Head of caudate nucleus (tissue), 42 donors: ENCODE results near the gene HYI.
"Not testable (repeated sequence)": the region's sequence is repeated elsewhere in the genome, so short reads cannot be mapped to it uniquely, and the experiment has no call there.

Experiments
- DNase-seq, 42 donors: peaks; one replicate each; pipeline versions ENCODE4 v3.0.0 to v3.0.0-alpha.2; 2020 to 2021; ENCODE audit warnings: mixed read lengths in 7 of 42
- intact Hi-C: fragments of 100-400 bp; cut with DNase I; formaldehyde crosslinking; loops from one replicate; pipeline ENCODE4 v1.15.0; 2022

Gene HYI, protein sequence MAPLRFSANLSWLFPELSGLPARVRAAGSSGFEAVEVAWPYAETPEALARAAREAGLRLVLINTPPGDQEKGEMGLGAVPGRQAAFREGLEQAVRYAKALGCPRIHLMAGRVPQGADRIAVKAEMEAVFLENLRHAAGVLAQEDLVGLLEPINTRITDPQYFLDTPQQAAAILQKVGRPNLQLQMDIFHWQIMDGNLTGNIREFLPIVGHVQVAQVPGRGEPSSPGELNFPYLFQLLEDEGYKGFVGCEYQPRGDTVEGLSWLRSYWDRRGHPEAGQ

DNA sequence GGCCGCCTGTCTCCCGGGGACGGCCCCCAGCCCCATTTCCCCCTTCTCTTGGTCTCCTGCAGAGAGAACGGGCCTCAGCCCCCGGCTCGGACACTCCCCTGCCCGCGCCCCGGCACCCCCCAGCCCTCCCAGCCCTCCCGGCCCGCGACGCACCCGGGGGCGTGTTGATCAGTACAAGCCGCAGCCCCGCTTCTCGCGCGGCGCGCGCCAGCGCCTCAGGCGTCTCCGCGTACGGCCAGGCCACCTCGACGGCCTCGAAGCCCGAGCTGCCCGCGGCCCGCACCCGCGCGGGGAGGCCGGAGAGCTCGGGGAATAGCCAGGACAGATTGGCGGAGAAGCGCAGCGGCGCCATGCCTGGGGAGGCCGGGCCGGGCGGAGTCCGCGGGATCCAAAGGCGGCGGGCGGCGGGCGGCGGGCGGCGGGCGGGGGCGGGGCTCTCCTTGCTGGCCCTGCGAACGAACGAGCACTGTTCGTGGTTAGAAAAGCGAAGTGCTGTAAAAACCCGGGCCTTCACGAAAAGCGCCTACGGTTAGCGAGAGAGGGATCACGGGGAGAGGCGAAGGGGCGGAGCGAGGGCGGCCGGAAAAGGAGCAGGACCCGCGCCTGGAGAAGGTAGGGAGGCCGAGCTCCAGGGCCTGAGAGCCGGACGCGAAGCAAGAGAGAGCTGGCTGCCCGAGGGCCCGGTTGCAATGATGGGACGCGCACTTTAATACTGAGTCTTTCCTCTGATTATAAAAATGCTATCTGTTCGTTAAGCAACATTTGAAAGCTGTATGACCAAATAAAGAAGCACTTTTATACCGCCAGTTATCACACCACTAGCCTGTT is at the start of gene HYI:
HYI (minus strand) TSS at position 490 of the 828 bp plus-strand sequence; CDS start at position 352, 138 bp downstream.
- intact Hi-C loops: loop anchor here (10.0 kb wide), 1 partner anchor 71 kb away; no protein-coding TSS in a partner anchor
- peak; percentile 69 to 93 (median 86) for DNase-seq

DNA sequence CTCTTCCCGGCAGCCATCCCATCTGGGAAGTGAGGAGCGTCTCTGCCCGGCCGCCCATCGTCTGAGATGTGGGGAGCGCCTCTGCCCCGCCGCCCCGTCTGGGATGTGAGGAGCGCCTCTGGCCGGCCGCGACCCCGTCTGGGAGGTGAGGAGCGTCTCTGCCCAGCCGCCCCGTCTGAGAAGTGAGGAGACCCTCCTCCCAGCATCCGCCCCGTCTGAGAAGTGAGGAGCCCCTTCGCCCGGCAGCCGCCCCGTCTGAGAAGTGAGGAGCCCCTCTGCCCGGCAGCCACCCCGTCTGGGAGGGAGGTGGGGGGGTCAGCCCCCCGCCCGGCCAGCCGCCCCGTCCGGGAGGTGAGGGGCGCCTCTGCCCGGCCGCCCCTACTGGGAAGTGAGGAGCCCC is 48.1 kb upstream of the HYI start:
- intact Hi-C loops, DNase-seq: not testable (repeated sequence)

DNA sequence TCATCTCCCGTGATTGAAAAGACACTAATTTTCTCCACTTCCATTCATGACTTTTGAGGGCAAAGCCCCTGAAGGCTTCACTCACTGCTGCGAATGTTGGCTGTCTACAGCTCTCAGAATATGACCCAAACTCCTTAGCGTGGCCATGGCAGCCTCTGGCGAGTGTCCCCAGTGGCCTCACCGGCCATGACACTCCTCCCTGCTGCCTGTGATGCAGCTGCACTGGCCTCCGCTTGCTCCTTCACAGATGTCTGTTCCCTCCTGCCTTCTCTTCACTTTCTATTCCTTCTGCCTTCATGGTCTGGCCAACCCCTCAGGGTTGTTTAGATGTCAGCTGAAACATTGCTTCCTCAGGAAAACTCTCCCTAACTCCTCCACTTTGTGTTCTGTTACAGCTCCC is 46.2 kb upstream of the HYI start:
- DNase-seq: no peak
- intact Hi-C loops: no loop called here

DNA sequence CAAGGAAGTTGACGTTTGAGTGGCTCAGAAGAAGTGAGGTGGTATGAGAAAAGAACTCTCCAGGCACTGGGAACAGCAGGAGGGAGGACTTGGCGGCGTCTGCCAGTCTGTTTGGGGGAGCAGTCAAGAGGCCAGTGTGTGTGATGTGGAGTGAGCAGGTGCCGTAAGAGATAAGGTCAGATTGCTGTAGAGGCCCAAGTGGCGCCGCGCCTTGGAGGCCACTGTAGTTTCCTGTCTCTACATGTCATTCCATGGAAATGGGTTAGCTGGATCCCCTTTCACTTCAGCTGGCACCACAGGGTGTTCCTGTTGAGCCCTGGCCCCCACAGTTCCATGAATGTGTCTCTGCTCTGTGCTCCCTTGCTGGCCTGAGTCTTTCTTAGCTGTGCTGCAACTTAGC is 41.5 kb upstream of the HYI start:
- no peak for DNase-seq
- intact Hi-C loops: no loop called here

DNA sequence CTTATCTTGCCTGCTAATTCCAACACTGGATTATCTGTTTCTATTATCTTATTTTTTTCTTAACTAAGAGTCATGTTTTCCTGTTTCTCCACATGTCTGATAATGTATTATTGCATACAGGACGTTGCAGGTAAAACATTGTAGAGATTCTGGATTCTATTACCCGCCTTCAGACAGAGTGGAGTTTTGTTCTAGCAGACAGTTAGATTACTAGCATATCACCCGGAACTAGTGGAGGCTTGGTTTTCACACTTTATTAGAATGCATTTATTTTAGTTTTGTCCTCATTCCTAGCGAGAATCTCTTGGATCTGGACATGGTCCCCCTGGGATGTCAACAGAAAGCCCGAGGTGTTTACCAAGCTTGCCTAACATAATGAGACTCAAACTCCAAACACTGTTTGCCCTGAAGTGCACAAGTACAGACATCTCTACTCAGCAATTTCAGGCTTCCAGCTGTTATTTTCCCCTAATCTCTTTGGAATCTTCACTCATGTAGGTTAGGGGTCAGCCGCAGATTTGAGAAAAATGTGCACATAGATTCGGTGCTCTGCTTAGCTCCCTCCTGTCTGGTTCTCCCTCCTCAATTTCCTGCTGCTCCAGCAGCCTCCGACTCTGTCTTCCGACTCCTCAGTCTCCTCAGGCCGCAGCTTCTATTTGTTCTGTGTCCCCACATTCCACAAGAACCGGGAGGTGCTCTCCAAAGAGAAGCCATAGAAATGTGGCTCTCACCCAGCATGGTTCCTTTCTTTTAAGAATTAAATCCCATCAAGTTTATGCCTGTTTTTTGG is 40.1 kb upstream of the HYI start:
- DNase-seq: no peak
- intact Hi-C loops: no loop called here

DNA sequence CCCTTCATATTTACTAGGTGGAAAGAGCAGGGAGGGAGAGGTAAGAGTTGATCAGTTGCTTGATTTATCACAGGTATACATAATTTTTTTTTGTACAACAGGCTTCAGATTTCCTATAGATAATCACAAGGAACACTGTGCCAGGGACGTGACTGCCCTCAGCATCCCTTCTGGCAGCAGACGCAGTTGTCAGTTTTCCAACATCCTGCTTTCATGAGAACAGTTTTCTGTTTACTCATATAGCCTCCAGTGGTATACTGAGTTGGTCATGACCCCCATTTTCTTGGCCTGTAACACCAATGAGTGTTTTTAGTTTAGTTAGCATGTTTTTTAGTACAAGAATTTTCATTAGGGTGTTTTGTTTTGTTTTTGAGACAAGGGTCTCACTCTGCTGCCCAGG is 39.1 kb upstream of the HYI start:
- no peak for DNase-seq
- intact Hi-C loops: no loop called here

DNA sequence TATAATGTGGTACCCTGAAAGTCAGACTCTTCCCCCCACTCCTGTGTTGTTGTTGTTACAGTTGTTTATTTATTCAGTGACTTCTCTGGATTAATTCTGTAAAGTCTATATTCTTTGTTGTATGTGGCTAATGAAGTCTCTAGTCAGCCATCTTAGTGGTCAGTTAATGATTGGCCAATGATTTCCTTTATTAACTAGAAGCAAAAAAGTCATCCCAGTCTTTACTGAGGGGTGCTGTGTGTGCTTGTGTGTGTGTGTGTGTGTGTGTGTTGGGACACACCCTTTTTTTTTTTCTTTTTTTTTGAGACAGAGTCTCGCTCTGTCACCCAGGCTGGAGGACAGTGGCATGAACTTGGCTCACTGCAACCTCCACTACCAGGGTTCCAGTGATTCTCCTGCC is 37.3 kb upstream of the HYI start:
- DNase-seq: no peak
- intact Hi-C loops: no loop called here

DNA sequence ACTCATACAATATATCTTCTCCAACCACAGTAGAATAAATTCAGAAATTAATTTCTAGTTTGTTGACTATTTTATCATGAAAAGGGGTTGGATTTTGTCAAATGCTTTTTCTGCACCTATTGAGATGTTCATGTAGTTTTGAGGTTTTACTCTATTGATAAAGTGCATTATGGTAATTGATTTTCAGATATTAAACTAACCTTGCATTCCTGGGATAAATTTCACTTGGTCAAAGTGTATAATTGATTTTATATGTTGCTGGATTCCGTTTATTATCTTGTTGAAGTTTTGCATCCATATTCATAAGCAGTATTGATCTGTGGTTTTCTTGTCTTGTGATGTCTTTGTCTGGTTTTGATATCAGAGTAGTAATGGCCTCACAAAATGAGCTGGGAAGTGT is 34.4 kb upstream of the HYI start:
- intact Hi-C loops: no loop called here
- DNase-seq: no peak

DNA sequence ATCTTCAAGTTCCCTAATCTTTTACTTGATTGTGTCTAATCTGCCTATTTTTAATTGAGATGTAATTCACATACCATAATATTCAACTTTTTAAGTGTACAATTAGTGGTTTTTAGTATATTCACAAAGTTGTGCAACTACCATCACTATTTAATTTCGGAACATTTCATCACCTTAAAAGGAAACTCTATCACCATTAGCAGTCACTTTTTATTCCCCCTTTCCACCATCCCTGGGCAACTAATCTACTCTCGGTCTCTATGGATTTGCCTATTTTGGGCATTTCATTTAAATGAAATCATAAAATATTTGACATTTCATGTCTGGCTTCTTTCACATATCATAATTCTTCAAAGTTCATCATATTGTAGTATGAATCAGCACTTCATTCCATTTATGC is 30.6 kb upstream of the HYI start:
- intact Hi-C loops: no loop called here
- DNase-seq: no peak

DNA sequence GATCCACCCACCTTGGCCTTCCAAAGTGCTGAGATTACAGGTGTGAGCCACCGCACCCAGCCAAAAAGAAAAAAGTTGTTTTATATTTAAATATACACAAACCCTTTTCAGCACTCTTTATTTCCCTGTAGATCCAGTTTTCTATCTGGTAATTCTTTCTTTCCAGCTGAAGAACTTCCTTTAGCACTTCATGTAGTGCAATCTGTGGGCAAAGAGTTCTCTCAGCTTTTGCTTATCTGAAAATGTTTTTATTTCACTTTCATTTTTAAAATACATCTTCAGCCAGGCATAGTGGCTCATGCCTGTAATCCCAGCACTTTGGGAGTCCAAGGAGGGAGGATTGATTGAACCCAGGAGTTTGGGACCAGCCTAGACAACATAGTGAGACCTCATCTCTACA is 28.5 kb upstream of the HYI start:
- intact Hi-C loops: no loop called here
- no peak for DNase-seq

DNA sequence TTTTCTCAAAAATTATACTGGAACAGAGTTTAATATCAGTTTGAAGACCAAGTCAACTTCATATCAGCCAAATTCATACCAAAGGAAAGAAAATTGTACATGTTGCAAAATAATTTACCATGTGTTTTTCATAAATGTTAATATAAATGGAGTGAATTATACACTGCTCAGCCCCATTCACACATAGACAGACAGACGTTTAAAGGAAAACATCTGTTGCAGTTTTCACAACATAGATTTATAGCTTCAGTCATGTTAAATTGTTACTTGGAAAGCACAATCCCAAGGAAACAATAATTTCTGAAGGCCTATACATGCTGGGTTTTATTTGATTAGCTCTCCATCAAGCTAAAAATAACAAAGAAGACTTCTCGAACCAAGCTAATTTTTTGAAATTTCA is 27.8 kb upstream of the HYI start:
- intact Hi-C loops: no loop called here
- no peak for DNase-seq

DNA sequence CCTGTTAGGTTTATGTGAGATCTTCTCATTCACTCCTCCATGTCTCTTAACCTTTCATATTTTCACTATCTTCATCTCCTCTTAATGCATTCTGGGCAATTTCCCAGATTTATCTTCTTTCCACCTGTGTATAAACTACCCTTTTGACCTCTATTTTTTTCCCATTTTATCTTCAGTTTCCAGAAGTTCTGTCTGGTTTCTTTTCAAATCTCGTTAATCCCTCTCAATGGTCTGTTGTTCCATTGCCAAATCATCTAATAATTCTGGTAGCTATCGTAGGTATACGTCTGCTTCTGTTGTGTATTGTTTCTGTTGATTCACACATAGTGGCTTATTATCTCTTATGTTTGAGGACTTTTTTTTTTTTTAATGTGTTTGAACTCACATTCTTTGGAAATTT is 25.7 kb upstream of the HYI start:
- intact Hi-C loops: no loop called here
- DNase-seq: no peak

DNA sequence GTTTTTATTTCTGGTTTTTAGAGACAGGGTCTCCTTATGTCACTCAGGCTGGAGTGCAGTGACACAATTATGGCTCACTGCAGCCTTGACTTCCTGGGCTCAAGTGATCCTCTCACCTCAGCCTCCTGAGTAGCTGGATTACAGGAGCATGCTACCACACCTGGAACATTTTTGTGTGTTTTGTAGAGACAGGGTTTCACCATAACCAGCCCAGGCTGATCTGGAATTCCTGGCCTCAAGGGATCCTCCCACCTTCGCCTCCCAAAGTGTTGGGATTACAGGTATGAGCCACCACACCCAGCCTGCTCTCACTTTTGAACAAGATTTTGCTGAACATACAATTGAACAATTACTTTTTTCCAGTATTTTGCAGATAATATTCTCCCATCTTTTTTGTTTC is 24.0 kb upstream of the HYI start:
- no peak for DNase-seq
- intact Hi-C loops: no loop called here

DNA sequence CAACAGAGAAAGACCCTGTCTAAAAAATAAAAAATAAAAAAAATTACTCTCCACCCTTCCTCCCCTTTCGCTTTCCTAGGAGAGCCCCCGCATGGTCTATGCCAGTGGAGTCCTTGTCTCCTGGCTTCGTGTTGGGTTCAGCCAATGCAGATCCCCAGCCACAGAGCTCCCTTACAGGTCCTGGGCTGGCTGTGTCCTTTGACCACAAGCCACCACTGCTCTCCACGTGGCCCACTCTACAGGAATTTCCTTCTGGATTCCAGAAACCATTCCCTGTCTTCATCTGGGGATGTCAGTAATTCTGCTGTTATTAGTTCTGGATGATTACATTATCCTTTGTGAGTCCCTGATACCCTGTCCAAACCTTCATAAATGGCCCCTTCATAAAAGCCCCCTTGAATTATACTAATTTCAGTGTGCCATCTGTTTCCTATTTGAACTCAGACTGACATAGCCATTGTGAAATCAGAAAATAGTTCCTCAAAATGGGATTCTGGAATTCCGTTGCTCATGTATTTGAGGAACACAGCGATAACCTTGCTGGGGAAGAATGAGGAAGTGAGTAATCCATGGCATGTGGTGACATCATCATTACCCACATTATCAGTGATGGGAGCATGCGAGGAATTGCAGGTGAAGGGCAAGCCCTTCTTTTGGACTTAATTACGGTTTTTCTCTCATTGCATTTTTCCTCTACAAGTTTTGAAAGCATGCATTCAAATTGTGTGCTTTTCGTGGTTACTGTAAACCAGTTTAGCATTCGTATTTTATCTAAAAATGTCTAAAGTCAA is 22.1 kb upstream of the HYI start:
- intact Hi-C loops, DNase-seq: not testable (repeated sequence)

DNA sequence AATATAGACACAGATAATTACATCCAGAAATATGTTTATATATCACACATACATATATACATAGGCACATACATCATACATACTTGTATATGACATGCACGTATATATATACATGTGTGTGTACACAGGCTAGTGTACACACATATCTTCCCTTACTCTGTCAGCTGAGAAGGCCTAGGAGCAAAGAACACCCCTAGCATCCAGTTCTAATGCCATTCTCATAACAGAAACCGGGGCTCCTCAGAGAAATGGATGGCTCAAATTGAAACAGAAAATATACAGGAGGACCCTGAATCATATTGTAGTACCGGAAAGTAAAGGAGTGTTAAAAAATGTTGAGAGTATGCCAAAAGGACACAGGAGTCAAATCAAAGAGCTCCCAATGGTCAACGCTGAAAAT is 19.7 kb upstream of the HYI start:
- intact Hi-C loops: no loop called here
- DNase-seq: no peak

DNA sequence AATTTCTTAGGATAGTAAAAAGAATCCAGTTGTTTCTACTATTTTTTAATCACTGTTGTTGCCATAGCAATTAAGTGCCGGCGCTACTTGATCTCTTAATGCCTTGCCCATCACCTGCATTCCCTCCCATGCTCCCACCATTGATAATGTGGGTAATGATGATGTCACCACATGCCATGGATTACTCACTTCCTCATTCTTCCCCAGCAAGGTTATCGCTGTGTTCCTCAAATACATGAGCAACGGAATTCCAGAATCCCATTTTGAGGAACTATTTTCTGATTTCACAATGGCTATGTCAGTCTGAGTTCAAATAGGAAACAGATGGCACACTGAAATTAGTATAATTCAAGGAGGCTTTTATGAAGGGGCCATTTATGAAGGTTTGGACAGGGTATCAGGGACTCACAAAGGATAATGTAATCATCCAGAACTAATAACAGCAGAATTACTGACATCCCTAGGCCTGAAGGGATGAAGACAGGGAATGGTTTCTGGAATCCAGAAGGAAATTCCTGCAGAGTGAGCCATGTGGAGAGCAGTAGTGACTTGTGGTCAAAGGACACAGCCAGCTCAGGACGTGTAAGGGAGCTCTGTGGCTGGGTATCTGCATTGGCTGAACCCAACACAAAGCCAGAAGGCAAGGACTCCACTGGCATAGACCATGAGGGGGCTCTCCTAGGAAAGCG is 18.9 kb upstream of the HYI start:
- intact Hi-C loops, DNase-seq: not testable (repeated sequence)

DNA sequence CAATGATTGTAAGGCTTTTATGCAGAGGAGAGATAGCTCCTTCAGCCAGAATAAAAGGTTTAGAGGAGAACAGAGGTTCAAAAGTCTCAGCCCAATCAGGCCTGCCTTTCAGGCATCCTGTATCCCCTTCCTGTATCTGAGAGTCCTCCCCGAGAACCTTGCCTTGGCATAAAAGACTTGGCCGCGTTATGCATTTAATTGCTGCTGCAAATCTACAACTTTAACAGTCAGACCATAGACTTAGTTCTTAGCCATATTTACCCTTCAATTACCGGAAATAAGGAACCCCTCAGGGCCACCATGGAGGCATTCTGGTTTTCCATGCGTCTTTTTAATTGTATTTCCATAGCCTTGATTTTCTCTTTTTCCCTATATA is 18.3 kb upstream of the HYI start:
- no peak for DNase-seq

DNA sequence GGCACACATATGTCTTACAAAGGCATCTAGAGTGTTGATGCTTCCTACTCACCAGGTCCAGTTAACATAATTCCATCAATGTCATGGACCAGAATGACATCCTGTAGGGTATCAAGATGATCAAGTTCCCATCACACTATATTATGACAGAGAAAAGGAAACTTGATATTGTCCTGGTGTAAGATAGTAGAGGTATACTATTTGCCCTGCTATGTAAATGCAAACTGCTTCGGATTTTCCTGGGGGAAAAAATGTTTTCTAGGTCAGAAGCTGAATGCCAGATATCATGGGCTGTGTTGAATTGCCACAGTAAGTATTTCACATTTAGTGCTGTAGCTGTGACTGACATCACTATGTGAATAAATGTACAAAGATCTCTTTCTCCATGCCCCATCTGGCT is 16.2 kb upstream of the HYI start:
- no peak for DNase-seq
- intact Hi-C loops: no loop called here

More for the DNA sequence above, 18.3 kb upstream of the HYI start:
- intact Hi-C loops: no loop called here

DNA sequence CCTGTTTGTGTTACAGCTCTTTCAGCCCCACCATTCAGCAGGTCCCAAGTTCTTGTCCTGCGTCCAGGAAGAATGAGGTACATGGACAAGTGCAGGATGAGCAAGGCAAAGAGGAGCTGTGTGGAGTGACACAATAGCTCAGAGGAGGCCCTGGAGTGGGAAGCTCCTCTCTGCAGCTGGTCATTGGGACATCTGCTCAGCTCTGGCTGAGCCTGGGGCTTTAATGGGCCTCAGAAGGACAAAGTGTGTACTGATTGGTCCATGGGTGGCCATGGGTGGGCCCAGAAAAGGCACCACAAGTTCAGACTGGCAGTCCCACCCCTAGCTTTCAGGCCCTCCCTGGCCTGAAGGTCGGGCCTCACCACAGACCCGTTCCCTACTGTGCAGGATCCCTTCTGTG is 14.7 kb upstream of the HYI start:
- intact Hi-C loops: no loop called here
- DNase-seq: no peak
